ENCODE measurements around the gene TAS2R20. TPM values are rescaled to one million over a fixed set of nuclear protein-coding genes. Genes with fewer than 3 reads are reported as not detected.

TAS2R20 gene
- total and polyA plus RNA-seq, 9 donors, result 0.39 to 5.0 (median 1.9) TPM

DNA sequence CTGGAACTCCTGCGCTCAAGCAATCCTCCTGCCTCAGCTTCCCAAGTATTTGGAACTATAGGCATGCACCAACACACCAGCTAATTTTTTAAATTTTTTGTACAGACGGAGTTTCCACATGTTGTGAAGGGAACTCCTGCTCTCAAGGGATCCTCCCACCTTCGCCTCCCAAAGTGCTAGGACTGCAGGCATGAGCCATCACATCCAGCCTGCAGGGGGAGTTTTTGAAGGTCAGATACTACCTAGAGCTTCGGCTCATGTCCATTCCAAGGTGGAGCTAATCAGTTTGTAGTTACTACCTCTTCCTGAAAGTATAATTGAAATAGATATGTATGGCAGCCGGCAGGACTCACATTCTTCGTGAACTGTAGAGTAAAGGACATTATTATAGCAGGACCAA is 28.0 kb upstream of the TAS2R20 start:
- intact Hi-C loops (cut with DNase I), result no loop called here
- Histone ChIP-seq H3K36me3 (no peaks in the 10 kb centered on the region), H3K4me1 (ENCODE audit: insufficient read depth) (no peaks in the 10 kb centered on the region), H3K27me3 (peaks cover 2% of the 10 kb centered on the region), H3K9me3 (no peaks in the 10 kb centered on the region), H3K27ac (no peak overlapping the region), H3K4me3 (no peak overlapping the region)
- no peak for DNase-seq
- WGBS, 3 donors, result 94% methylated on average over 6 of the region's 6 CpGs
- TF ChIP-seq EP300 (IDR thresholded peaks at IDR 0.05), result no peak
- no peak for TF ChIP-seq POLR2A (IDR thresholded peaks at IDR 0.05)
- TF ChIP-seq, protein P1, sequence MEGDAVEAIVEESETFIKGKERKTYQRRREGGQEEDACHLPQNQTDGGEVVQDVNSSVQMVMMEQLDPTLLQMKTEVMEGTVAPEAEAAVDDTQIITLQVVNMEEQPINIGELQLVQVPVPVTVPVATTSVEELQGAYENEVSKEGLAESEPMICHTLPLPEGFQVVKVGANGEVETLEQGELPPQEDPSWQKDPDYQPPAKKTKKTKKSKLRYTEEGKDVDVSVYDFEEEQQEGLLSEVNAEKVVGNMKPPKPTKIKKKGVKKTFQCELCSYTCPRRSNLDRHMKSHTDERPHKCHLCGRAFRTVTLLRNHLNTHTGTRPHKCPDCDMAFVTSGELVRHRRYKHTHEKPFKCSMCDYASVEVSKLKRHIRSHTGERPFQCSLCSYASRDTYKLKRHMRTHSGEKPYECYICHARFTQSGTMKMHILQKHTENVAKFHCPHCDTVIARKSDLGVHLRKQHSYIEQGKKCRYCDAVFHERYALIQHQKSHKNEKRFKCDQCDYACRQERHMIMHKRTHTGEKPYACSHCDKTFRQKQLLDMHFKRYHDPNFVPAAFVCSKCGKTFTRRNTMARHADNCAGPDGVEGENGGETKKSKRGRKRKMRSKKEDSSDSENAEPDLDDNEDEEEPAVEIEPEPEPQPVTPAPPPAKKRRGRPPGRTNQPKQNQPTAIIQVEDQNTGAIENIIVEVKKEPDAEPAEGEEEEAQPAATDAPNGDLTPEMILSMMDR (IDR thresholded peaks at IDR 0.05), result no peak

DNA sequence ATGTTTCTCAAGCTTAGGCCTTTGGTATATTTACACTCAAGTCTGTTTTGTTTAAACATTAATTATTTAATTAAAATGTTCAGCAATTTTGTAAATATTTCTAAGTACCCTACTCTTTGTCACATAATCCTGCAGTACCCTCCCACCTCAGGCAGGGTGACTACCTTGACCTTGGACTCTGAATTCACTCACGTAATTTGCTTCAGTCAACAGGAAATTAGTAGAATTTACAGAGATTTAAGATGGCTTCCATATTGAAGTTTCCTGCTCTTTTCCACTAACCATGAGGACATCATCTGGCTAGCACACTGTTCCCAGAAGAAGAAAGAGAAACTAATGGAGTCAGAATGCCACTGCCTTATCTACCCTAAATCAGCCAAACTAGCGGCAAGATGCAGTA is 25.3 kb upstream of the TAS2R20 start:
- intact Hi-C loops (cut with DNase I), result no loop called here
- no peak for TF ChIP-seq POLR2A (IDR thresholded peaks at IDR 0.05)
- no peak for TF ChIP-seq EP300 (IDR thresholded peaks at IDR 0.05)
- TF ChIP-seq, protein P1 (IDR thresholded peaks at IDR 0.05), result no peak
- 65 to 74% (median 67%) methylated on average over 2 of the region's 2 CpGs for WGBS, 3 donors

DNA sequence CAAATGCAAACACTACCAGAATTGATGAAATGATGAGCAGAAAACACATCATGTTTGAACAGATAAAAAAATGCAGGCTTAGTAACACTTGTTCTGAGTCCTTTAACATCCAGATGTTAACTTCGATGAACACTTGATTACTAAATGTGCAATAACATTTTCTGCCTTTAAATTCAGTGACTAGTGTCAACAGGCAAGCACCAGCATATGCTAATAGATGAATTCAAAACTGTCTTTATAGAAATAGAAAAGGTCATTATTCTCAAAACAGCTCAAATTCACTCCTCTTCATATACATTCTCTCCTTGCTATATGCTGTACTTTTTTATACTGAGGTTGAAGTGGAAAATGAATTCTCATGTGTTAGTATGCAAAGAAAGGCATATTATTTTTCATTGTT is 24.4 kb upstream of the TAS2R20 start, which contains the start of gene TAS2R19:
TSS of gene TAS2R19 (minus strand) at position 101 of the 400 bp plus-strand sequence. CDS start at position 52, 49 bp downstream.
- no peaks in the 10 kb centered on the region for H3K9me3 ChIP-seq
- H3K4me3 ChIP-seq, result no peak within 1 kb of the TSS
- H3K4me1 ChIP-seq (ENCODE audit: insufficient read depth), result no peaks in the 10 kb centered on the region
- no peak for DNase-seq
- TF ChIP-seq EP300 (IDR thresholded peaks at IDR 0.05) (no peak), POLR2A (IDR thresholded peaks at IDR 0.05) (no peak)
- TF ChIP-seq, protein P1 (IDR thresholded peaks at IDR 0.05), result no peak
- no peaks in the 10 kb centered on the region for H3K27me3 ChIP-seq
- 78 to 87% (median 86%) methylated on average over 1 of the region's 1 CpG for WGBS, 3 donors
- no peaks in the 10 kb centered on the region for H3K36me3 ChIP-seq
- H3K27ac ChIP-seq, result no peak within 1 kb of the TSS
- intact Hi-C loops (cut with DNase I), result no loop called here

More for the DNA sequence above, 25.3 kb upstream of the TAS2R20 start:
- Histone ChIP-seq H3K27me3 (no peaks in the 10 kb centered on the region), H3K4me1 (ENCODE audit: insufficient read depth) (no peaks in the 10 kb centered on the region), H3K9me3 (no peaks in the 10 kb centered on the region), H3K4me3 (no peak overlapping the region), H3K27ac (no peak overlapping the region), H3K36me3 (no peaks in the 10 kb centered on the region)
- no peak for DNase-seq

DNA sequence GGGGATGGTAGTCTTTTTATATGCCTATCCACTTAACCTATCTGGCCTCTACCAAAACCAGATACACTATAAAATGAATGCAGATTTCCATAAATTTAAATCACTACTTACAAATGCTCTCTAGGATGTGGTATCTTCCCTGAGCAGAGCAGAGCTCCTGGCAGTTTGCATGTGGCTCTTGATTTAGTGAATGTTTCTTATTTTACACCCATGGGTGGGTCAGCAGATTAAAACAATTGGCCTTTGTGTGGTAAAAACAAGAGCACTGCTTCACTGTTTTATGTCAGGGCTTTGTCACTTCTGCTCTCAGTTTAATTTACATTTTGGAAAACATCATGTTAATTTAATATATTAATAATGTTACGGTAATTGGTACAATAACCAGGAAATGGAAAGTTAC is 18.8 kb upstream of the TAS2R20 start:
- WGBS, 3 donors, result 55 to 98% (median 92%) methylated on average over 1 of the region's 1 CpG
- intact Hi-C loops (cut with DNase I), result no loop called here

DNA sequence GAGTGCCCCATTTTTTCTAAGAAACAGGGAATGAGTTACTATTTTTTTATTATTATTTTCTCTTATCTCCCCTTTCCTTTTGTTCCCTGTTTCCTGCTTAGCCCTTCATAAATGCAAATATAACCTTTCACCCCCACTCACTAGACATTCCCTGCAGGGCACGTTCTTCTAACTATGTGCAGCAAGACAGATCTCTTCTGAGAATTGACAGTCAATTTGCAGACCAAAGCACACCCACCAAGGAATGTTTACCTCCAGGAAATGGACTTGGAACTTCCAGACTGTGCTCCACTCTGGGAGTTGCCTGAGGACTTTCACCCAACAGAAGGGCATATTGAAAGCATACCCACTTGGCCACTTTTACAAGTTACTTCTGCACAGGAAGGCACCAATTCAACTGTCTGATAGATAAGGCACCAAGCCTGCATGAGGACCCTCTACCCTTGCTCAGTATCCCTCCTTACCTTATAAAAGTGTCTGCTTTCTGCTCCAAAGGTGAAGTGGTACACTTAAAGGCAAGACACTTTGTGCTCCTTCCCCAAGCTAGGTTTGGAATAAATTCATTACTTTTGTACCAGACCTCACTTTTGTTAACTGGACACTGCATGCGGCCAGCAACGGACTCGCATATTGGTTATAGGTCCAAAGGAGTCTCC is 17.8 kb upstream of the TAS2R20 start:
- Histone ChIP-seq H3K27me3 (no peaks in the 10 kb centered on the region), H3K27ac (no peak overlapping the region), H3K4me3 (no peak overlapping the region), H3K4me1 (ENCODE audit: insufficient read depth) (no peaks in the 10 kb centered on the region), H3K9me3 (no peaks in the 10 kb centered on the region), H3K36me3 (no peaks in the 10 kb centered on the region)
- DNase-seq, result no peak
- intact Hi-C loops (cut with DNase I), result no loop called here
- TF ChIP-seq EP300 (IDR thresholded peaks at IDR 0.05) (no peak), POLR2A (IDR thresholded peaks at IDR 0.05) (no peak)
- TF ChIP-seq, protein P1 (IDR thresholded peaks at IDR 0.05), result no peak
- WGBS, 3 donors, result 87 to 90% (median 88%) methylated on average over 4 of the region's 4 CpGs

More for the DNA sequence above, 18.8 kb upstream of the TAS2R20 start:
- no peak for TF ChIP-seq EP300 (IDR thresholded peaks at IDR 0.05)
- no peak for TF ChIP-seq POLR2A (IDR thresholded peaks at IDR 0.05)
- no peak overlapping the region for H3K4me3 ChIP-seq
- no peaks in the 10 kb centered on the region for H3K36me3 ChIP-seq
- no peaks in the 10 kb centered on the region for H3K27me3 ChIP-seq
- no peaks in the 10 kb centered on the region for H3K9me3 ChIP-seq
- no peak overlapping the region for H3K27ac ChIP-seq
- no peak for DNase-seq
- H3K4me1 ChIP-seq (ENCODE audit: insufficient read depth), result no peaks in the 10 kb centered on the region
